K562 (cell line): ENCODE measurements around the gene CBL.

Experiments used
- RBFOX2 ChIP-seq: fragments of 200-400 bp; formaldehyde crosslinking; IDR thresholded peaks from 2 replicates; pipeline ENCODE4 v1.6.1; 2017; ENCODE audit warnings: low read depth, mild to moderate bottlenecking, low read length, moderate library complexity
- RNF219 ChIP-seq: fragments of 250-450 bp; sonication (Bioruptor Pico); IDR thresholded peaks from 2 replicates; pipeline ENCODE4 v1.5.0; 2022; ENCODE audit warnings: mild to moderate bottlenecking
- SMC3 ChIP-seq: conservative IDR thresholded peaks from 2 replicates; pipeline ENCODE4 v1.6.1; 2011; ENCODE audit warnings: low read depth, low read length, improper control_type of control experiment; ENCODE audit not compliant: insufficient read depth
- TARDBP ChIP-seq: fragments of 450-650 bp; IDR thresholded peaks from 2 replicates; pipeline ENCODE4 v1.6.1; 2016
- ZSCAN29 ChIP-seq: fragments of 450-650 bp; IDR thresholded peaks from 2 replicates; pipeline ENCODE4 v1.6.1; 2017

- TF ChIP-seq RBFOX2 = no peak
- TF ChIP-seq TARDBP = no peak
- no peak for TF ChIP-seq ZSCAN29
- TF ChIP-seq RNF219 (CRISPR knock-in tag) = no peak
- no peak for TF ChIP-seq SMC3
Measured at GRCh38 chr11:119288219-119288618, 82.1 kb downstream of the CBL start.
